ENCODE measurements around the gene RAB33B.

Gene RAB33B

DNA sequence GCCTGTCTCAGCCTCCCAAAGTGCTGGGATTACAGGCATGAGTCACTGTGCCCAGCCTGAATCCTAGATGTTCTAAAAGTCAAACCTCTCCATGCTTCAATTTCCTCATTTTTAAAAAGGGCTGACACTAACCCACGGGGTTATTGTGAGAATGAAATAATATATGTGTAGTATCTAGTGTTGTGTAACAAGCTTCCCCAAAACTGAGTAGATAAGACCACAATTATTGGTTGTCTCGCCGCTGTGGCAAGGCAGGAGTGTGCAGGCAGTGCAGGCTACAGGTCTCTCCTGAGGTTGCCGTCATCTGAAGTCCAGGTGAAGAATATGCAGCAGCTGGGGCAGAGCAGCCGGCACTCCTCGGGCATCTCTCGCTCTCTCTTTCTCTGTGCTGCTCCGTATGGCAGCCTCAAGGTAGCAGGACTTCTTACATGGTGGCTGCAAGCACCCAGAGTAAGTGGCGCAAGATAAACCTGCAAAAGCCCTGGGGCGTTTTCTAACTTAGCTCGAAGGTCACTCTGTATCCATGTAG is 30.9 kb downstream of the RAB33B start:
- Histone ChIP-seq H3K36me3 (ENCODE audit: low read length) (no peaks in the 10 kb centered on the region), H2AFZ (ENCODE audit: low read depth, low read length, severe bottlenecking) (no peak overlapping the region), H3K27me3 (ENCODE audit: low read length) (no peaks in the 10 kb centered on the region), H3K9ac (ENCODE audit: low read length) (no peak overlapping the region), H3K4me2 (ENCODE audit: low read depth, low read length, poor library complexity, severe bottlenecking) (no peak overlapping the region), H3K9me3 (ENCODE audit: insufficient read depth, low read length) (no peaks in the 10 kb centered on the region), H3K79me2 (ENCODE audit: insufficient read depth, low read length) (no peaks in the 10 kb centered on the region), H3K9me2 (replicated peaks; ENCODE audit: insufficient read depth, low read length) (no peaks in the 10 kb centered on the region), H3K27ac (ENCODE audit: low read depth, low read length) (no peak overlapping the region), H3F3A (ENCODE audit: insufficient read depth) (no peaks in the 10 kb centered on the region; the same call in 1 of the 2 replicates), H4K20me1 (ENCODE audit: low read depth, low read length) (no peaks in the 10 kb centered on the region), H3K4me3 (ENCODE audit: insufficient read depth, low read length, poor library complexity, severe bottlenecking) (no peak overlapping the region)
- no peak for TF ChIP-seq EZH2phosphoT487 (conservative IDR thresholded peaks at IDR 0.05; ENCODE audit: low read length)
- TF ChIP-seq, protein P1, sequence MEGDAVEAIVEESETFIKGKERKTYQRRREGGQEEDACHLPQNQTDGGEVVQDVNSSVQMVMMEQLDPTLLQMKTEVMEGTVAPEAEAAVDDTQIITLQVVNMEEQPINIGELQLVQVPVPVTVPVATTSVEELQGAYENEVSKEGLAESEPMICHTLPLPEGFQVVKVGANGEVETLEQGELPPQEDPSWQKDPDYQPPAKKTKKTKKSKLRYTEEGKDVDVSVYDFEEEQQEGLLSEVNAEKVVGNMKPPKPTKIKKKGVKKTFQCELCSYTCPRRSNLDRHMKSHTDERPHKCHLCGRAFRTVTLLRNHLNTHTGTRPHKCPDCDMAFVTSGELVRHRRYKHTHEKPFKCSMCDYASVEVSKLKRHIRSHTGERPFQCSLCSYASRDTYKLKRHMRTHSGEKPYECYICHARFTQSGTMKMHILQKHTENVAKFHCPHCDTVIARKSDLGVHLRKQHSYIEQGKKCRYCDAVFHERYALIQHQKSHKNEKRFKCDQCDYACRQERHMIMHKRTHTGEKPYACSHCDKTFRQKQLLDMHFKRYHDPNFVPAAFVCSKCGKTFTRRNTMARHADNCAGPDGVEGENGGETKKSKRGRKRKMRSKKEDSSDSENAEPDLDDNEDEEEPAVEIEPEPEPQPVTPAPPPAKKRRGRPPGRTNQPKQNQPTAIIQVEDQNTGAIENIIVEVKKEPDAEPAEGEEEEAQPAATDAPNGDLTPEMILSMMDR (IDR thresholded peaks at IDR 0.05; ENCODE audit: insufficient read depth, low read length, poor library complexity, severe bottlenecking) = no peak

DNA sequence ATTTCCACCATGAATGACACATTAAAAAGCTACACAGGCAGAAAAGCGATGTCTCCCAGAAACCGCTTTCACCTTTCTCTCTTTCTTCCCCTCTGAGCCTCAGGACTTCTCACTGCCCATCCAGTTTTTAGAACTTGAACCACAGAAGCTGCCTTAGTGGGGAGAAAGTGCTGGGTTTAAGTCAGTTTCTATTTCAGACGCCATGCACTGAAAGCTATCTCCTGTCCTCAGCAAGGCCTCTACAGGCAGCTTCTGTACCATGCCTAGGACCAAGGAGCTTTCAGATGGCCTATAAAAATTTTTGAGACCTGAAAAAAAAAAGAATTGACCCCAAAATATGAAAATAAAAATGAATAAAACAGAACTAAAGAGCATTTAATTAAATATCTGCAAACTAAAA is 34.5 kb downstream of the RAB33B start:
- Histone ChIP-seq H3K9me2 (replicated peaks; ENCODE audit: insufficient read depth, low read length) (no peaks in the 10 kb centered on the region), H3K27me3 (ENCODE audit: low read length) (no peaks in the 10 kb centered on the region), H4K20me1 (ENCODE audit: low read depth, low read length) (no peaks in the 10 kb centered on the region), H3K9me3 (ENCODE audit: insufficient read depth, low read length) (no peaks in the 10 kb centered on the region), H3K79me2 (ENCODE audit: insufficient read depth, low read length) (no peaks in the 10 kb centered on the region), H3K4me2 (ENCODE audit: low read depth, low read length, poor library complexity, severe bottlenecking) (no peak overlapping the region), H3K9ac (ENCODE audit: low read length) (no peak overlapping the region), H3K36me3 (ENCODE audit: low read length) (no peaks in the 10 kb centered on the region), H3K27ac (ENCODE audit: low read depth, low read length) (no peak overlapping the region), H3F3A (ENCODE audit: insufficient read depth) (no peaks in the 10 kb centered on the region; the same call in 1 of the 2 replicates), H3K4me3 (ENCODE audit: insufficient read depth, low read length, poor library complexity, severe bottlenecking) (no peak overlapping the region), H2AFZ (ENCODE audit: low read depth, low read length, severe bottlenecking) (no peak overlapping the region)
- TF ChIP-seq EZH2phosphoT487 (conservative IDR thresholded peaks at IDR 0.05; ENCODE audit: low read length) = no peak
- TF ChIP-seq, protein P1 (IDR thresholded peaks at IDR 0.05; ENCODE audit: insufficient read depth, low read length, poor library complexity, severe bottlenecking) = no peak

DNA sequence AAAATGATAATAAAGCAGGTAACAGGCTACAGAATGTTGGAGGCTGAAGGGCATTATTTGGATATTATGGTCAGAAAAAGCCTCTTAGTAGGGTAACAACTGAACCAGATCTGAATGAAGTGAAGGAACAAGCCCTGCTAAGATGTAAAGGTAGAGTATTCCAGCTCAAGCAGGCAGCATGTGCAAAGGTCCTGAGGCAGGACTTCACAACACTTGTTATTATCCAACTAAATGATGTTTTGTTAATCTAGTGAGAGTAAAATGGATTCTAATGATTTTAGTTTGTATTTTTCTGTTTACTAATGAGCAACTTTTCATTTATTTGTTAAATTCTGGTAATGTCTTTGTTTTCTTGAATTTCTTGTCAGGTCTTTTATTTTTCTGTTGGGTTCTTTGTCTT is 35.7 kb downstream of the RAB33B start:
- H3K9me3 ChIP-seq (ENCODE audit: insufficient read depth, low read length) = no peaks in the 10 kb centered on the region

More for the DNA sequence above, 35.7 kb downstream of the RAB33B start:
- Histone ChIP-seq H3F3A (ENCODE audit: insufficient read depth) (no peaks in the 10 kb centered on the region; the same call in 1 of the 2 replicates), H3K36me3 (ENCODE audit: low read length) (no peaks in the 10 kb centered on the region), H3K9ac (ENCODE audit: low read length) (no peak overlapping the region), H2AFZ (ENCODE audit: low read depth, low read length, severe bottlenecking) (no peak overlapping the region), H3K9me2 (replicated peaks; ENCODE audit: insufficient read depth, low read length) (no peaks in the 10 kb centered on the region), H3K27me3 (ENCODE audit: low read length) (no peaks in the 10 kb centered on the region), H3K79me2 (ENCODE audit: insufficient read depth, low read length) (no peaks in the 10 kb centered on the region), H3K27ac (ENCODE audit: low read depth, low read length) (no peak overlapping the region), H3K4me3 (ENCODE audit: insufficient read depth, low read length, poor library complexity, severe bottlenecking) (no peak overlapping the region), H3K4me2 (ENCODE audit: low read depth, low read length, poor library complexity, severe bottlenecking) (no peak overlapping the region), H4K20me1 (ENCODE audit: low read depth, low read length) (no peaks in the 10 kb centered on the region)
- TF ChIP-seq, protein P1 (IDR thresholded peaks at IDR 0.05; ENCODE audit: insufficient read depth, low read length, poor library complexity, severe bottlenecking) = no peak
- no peak for TF ChIP-seq EZH2phosphoT487 (conservative IDR thresholded peaks at IDR 0.05; ENCODE audit: low read length)
